T-cell (primary cell): Measurements from ENCODE around the gene ADCY5. TPM values are rescaled to one million over a fixed set of nuclear protein-coding genes. Genes with fewer than 3 reads are reported as not detected.

Experiments used
- ATAC-seq, 4 experiments: fragments of 200-7000 bp in 3 of 4; fragments of 150-1000 bp in 1 of 4; cut with Tn5 transposase; replicated peaks in 1 of 4; 1 replicate in 3 of 4; 2 replicates in 1 of 4; pipeline ENCODE4 v1.10.0; 2021; ENCODE audit warnings: moderate library complexity in 3 of 4, mild to moderate bottlenecking in 2 of 4, moderate number of reproducible peaks in 1 of 4
- CTCF ChIA-PET, 2 donors: fragments of 300-600 bp; sonication (Branson Sonifier 250); formaldehyde crosslinking; loops; one replicate each; lab custom pipeline; 2022; ENCODE audit warnings: antibody characterized with exemption in 2 of 2; lab: Charles Lee
- POLR2A ChIA-PET, 2 donors: fragments of 300-600 bp; sonication (Branson Sonifier 250); formaldehyde crosslinking; loops; one replicate each; lab custom pipeline; 2022; ENCODE audit warnings: antibody characterized with exemption in 2 of 2; lab: Charles Lee
- DNase-seq, 35 experiments: peaks; one replicate each; pipeline versions ENCODE4 v3.0.0 to v3.0.0-alpha.2; 2013 to 2023
- H3K27ac ChIP-seq: one replicate; pipeline ENCODE4 v1.5.1; 2013; ENCODE audit warnings: low read length
- H3K27me3 ChIP-seq, 2 experiments: replicated peaks in 1 of 2; 1 replicate in 1 of 2; 2 replicates in 1 of 2; pipeline versions ENCODE4 v1.6.1 to v1.7.0; 2013; ENCODE audit warnings: low read length in 1 of 2, mixed read lengths in 1 of 2; ENCODE audit not compliant: control insufficient read depth in 2 of 2, insufficient read depth in 2 of 2; ENCODE audit errors: extremely low read depth in 1 of 2
- H3K36me3 ChIP-seq, 2 donors: 1 replicate in 1 of 2; 2 replicates in 1 of 2; pipeline versions ENCODE4 v1.6.1 to v1.7.0; 2013; ENCODE audit warnings: low read length in 1 of 2; ENCODE audit not compliant: control insufficient read depth in 2 of 2, insufficient read depth in 1 of 2; ENCODE audit errors: extremely low read depth in 1 of 2
- H3K4me1 ChIP-seq, 2 experiments: 1 replicate in 1 of 2; 2 replicates in 1 of 2; pipeline versions ENCODE4 v1.6.1 to v1.7.0; 2013; ENCODE audit warnings: low read length in 2 of 2, mixed read lengths in 1 of 2; ENCODE audit not compliant: insufficient read depth in 2 of 2, control insufficient read depth in 1 of 2; ENCODE audit errors: extremely low read depth in 1 of 2
- H3K4me3 ChIP-seq, 2 donors: 1 replicate in 1 of 2; 2 replicates in 1 of 2; pipeline versions ENCODE4 v1.5.1 to v1.7.0; 2013; ENCODE audit warnings: mild to moderate bottlenecking in 2 of 2, low read length in 1 of 2, moderate library complexity in 1 of 2; ENCODE audit not compliant: control insufficient read depth in 1 of 2; ENCODE audit errors: extremely low read depth in 1 of 2
- H3K9me3 ChIP-seq: 2 replicates; pipeline ENCODE4 v1.7.0; 2013
- H3K27ac Mint-ChIP-seq, 2 donors: one replicate each; pipeline ENCODE4 v1.8.0; 2020 to 2021; ENCODE audit warnings: mild to moderate bottlenecking in 2 of 2, mixed read lengths in 2 of 2
- H3K27me3 Mint-ChIP-seq, 2 donors: one replicate each; pipeline ENCODE4 v1.8.0; 2021 to 2022; ENCODE audit warnings: mixed read lengths in 2 of 2
- H3K36me3 Mint-ChIP-seq: one replicate; pipeline ENCODE4 v1.8.0; 2021; ENCODE audit warnings: mixed read lengths
- H3K4me1 Mint-ChIP-seq, 3 donors: one replicate each; pipeline ENCODE4 v1.8.0; 2020 to 2022; ENCODE audit warnings: mixed read lengths in 3 of 3, mild to moderate bottlenecking in 1 of 3
- H3K4me3 Mint-ChIP-seq, 3 donors: one replicate each; pipeline ENCODE4 v1.8.0; 2020 to 2022; ENCODE audit warnings: mild to moderate bottlenecking in 3 of 3, mixed read lengths in 3 of 3, moderate library complexity in 3 of 3
- H3K9me3 Mint-ChIP-seq, 3 donors: one replicate each; pipeline ENCODE4 v1.8.0; 2020 to 2022; ENCODE audit warnings: mixed read lengths in 3 of 3
- WGBS: methylation state at CpG from one replicate; pipeline ENCODE4 v1.1.5; 2013; ENCODE audit warnings: missing lambda C conversion rate; ENCODE audit not compliant: insufficient coverage; 5-methylcytosine and 5-hydroxymethylcytosine counted together
- total RNA-seq, 35 experiments: library from RNA in 6 of 35; stranded (reverse) in 6 of 35; fragments of 120-200 nt in 1 of 35; gene quantifications; one replicate each; pipeline versions ENCODE4 v1.2.1 to v1.2.4 and lab custom pipeline; 2013 to 2026

ADCY5 gene
- total RNA-seq, 5 donors from 2014 or later (not counting 1 experiment from before 2014, with no cell fraction given) = 0.23 TPM; not detected in 4

DNA sequence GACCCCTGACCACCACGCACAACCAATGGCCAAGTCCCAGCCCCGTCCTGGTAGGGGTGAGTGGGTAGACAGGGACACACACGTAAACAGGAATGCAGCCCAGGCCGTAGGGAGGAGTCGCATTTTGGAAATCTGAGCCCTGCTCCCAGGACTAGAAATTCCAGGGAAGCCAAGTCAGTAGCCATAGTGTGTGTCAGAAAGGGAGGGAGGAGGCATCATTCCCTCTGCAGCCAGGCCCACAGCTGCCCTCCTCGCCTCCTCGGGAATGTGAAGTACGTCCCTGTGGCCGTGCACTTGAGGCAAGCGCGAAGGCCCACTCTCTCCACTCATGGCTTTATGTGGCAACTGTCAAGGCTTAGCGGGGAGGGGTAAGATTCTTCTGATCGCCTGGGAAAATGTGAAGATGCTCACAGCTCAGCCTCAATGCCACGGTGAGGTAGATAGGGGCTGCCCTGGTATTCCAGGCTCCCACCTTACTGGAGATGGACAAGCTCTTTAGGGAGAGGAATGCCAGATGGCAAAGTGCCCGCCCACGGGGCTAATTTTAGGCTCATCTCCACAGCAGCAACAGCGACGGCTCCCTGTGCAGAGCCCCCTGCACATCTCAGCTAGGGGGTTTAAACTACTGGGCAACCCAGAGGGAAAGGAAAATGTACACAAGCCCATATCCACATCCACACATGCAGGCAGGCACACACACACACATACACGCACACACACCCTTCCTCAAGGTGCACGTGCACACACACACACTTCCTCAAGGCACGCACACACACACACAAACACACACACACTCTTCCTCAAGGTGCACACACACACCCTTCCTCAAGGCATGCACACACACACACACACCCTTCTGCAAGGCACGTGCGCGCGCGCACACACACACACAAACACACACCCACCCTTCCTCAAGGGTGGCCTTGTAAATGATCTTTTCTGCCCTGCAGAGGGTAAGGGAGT lies 65.5 kb downstream of the ADCY5 start:
- no peak for DNase-seq

DNA sequence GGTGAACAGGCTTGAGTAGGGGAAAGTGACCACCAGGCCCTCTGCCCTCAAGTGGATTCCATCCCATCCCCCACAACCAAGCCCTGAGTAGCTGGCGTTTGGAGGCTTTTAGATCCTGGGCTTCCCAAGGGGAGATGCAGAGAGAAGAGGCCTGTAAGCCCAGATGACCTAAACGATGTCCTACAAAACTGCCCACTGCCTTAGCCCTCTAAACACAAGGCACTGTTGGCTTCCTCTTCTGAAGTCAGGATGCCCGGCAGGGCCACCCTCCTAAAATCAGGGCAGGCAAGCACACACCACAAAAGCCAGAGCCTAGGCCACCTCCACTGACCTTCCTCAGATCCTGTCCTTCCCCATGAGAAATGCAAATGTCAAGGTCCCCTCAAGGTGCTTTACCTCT lies 68.6 kb downstream of the ADCY5 start:
- no peaks in the 10 kb centered on the region for H3K4me1 Mint-ChIP-seq
- CTCF ChIA-PET = no interaction called here
- no peak for ATAC-seq
- H3K27ac ChIP-seq = no peak overlapping the region
- H3K4me1 ChIP-seq = no peaks in the 10 kb centered on the region
- WGBS = 81% methylated on average over 2 of the region's 3 CpGs
- no peaks in the 10 kb centered on the region for H3K9me3 ChIP-seq
- H3K27ac Mint-ChIP-seq = no peak overlapping the region
- H3K4me3 ChIP-seq = no peak overlapping the region
- H3K27me3 ChIP-seq = peaks cover 0 to 18% of the 10 kb centered on the region in 2 experiments
- peaks cover 5 to 11% of the 10 kb centered on the region in 2 donors for H3K27me3 Mint-ChIP-seq
- DNase-seq = no peak
- H3K36me3 ChIP-seq = no peaks in the 10 kb centered on the region
- H3K36me3 Mint-ChIP-seq = no peaks in the 10 kb centered on the region
- POLR2A ChIA-PET = interaction anchor here in 1 of 2 donors (0.5 kb wide), 1 partner anchor 15 kb away, joined by 7 read pairs; no protein-coding TSS in a partner anchor
- no peak overlapping the region for H3K4me3 Mint-ChIP-seq
- H3K9me3 Mint-ChIP-seq = no peaks in the 10 kb centered on the region

More for the DNA sequence above, 65.5 kb downstream of the ADCY5 start:
- Mint-ChIP-seq H3K36me3 (no peaks in the 10 kb centered on the region), H3K27ac (no peak overlapping the region), H3K4me3 (no peak overlapping the region), H3K9me3 (no peaks in the 10 kb centered on the region), H3K27me3 (peaks cover 28% of the 10 kb centered on the region in 2 donors), H3K4me1 (no peaks in the 10 kb centered on the region)
- POLR2A ChIA-PET = no interaction called here
- Histone ChIP-seq H3K36me3 (no peaks in the 10 kb centered on the region), H3K9me3 (no peaks in the 10 kb centered on the region), H3K4me1 (no peaks in the 10 kb centered on the region), H3K27me3 (peaks cover 0 to 23% of the 10 kb centered on the region in 2 experiments), H3K27ac (no peak overlapping the region), H3K4me3 (no peak overlapping the region)
- WGBS = 81% methylated on average over 19 of the region's 26 CpGs
- ATAC-seq = no peak
- CTCF ChIA-PET = no interaction called here

DNA sequence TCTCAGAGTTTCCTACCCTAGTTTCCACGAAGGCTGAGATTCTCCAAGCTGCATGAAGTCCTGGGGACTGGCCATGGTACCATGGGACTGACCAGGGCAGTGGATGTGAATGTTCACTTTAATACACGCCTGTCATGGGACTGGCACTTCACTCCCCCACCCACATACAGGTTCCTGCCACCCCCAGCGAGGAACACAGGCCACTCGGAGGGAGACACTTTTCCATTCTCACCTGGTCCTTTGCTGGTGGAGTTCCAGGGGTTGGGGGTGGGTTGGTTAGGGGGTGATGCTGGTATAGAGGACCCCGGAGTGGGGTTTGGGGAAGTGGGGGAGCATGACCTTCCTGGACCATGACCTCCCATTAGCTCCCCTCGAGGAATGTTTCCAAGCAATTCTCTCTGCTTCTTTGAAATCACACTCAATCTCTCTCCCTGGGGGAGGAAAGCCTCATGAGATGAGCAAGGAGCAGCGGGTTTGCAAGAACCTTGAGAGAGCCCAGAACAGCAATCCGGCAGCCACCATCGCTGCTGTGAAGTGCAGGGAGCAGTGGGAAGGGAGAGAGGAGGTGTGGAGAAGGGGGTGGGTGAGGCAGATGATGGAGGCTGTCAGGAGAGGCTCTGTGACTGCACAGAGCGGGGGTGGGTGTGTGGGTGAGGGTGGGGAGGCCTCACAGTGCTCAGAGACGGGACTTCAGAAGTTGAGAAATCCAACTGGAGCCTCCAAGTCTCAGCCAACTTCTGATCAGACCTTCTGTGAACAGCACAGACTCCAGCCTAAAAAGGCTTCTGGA lies 69.7 kb downstream of the ADCY5 start:
- H3K36me3 Mint-ChIP-seq = no peaks in the 10 kb centered on the region
- no peak overlapping the region for H3K4me3 Mint-ChIP-seq

DNA sequence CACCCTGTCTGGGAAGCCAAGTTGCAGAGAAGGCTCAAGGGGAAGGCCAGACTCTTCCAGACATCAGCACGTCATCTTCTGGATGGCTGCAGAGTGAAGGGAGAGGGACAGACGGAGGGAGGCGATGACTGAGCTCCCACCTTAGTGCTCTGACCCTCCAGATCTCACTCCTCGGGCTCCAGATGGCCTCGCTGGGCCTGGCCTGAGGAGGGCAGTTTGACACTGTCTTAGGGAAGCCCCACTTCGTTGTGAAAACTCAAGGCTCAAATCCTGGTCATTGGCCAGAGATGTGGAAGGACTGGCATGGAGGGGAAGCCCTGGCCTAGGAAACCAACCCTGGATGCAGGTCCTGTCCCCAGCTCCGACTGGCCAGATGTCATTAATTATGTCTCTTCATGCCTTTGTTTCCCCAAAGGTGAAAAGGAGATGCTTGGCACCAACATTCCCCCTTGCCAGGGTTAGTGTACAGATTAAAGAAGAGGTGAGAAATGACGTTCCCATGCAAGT lies 70.4 kb downstream of the ADCY5 start:
- no peak overlapping the region for H3K27ac ChIP-seq
- Mint-ChIP-seq H3K27me3 (peaks cover 5 to 6% of the 10 kb centered on the region in 2 donors), H3K4me3 (no peak overlapping the region), H3K36me3 (no peaks in the 10 kb centered on the region), H3K9me3 (no peaks in the 10 kb centered on the region), H3K27ac (no peak overlapping the region), H3K4me1 (no peaks in the 10 kb centered on the region)
- H3K9me3 ChIP-seq = no peaks in the 10 kb centered on the region
- H3K4me3 ChIP-seq = no peak overlapping the region
- ATAC-seq (no peak), DNase-seq (no peak)
- no peaks in the 10 kb centered on the region for H3K4me1 ChIP-seq
- WGBS = 86% methylated on average over 5 of the region's 8 CpGs
- peaks cover 0 to 8% of the 10 kb centered on the region in 2 experiments for H3K27me3 ChIP-seq
- POLR2A ChIA-PET = interaction anchor here (0.7 kb wide), 2 partner anchors 71 to 183 kb away, joined by 6 to 7 read pairs; no protein-coding TSS in a partner anchor
- CTCF ChIA-PET = interaction anchor here (0.6 to 0.7 kb wide), 2 partner anchors 36 to 82 kb away, joined by 4 to 5 read pairs; no protein-coding TSS in a partner anchor
- no peaks in the 10 kb centered on the region for H3K36me3 ChIP-seq

More for the DNA sequence above, 69.7 kb downstream of the ADCY5 start:
- Histone ChIP-seq H3K27me3 (peaks cover 0 to 11% of the 10 kb centered on the region in 2 experiments), H3K27ac (no peak overlapping the region), H3K9me3 (no peaks in the 10 kb centered on the region), H3K4me3 (no peak overlapping the region), H3K4me1 (no peaks in the 10 kb centered on the region), H3K36me3 (no peaks in the 10 kb centered on the region)
- no peaks in the 10 kb centered on the region for H3K9me3 Mint-ChIP-seq
- H3K27me3 Mint-ChIP-seq = peaks cover 5 to 6% of the 10 kb centered on the region in 2 donors
- no peaks in the 10 kb centered on the region for H3K4me1 Mint-ChIP-seq
- CTCF ChIA-PET = no interaction called here
- ATAC-seq = no peak
- H3K27ac Mint-ChIP-seq = no peak overlapping the region
- WGBS = 62% methylated on average over 4 of the region's 11 CpGs
- no peak for DNase-seq
- POLR2A ChIA-PET = no interaction called here

DNA sequence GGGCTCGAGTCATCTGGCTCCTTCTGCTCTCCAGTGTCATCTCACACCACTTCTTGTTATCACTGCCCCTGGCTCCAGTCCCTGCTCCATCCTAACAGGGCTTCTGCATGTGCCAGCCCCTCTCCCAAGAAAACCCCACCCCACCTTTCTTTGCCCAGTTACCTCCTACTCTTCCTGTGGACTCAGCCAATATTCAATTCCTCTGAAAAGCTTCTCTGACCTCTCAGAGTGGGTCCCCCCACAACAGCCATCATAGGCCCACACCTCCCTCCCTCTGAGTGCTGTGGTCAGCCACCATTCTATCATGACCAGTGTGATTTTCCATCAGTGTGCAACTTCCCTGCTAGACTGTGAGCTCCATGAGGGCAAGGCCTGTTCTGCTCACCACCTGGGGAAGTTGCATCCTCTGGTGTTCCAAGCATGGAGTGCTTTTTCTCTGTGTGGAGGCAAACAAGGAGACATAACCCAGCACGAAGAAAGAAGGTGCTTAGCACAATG lies 71.6 kb downstream of the ADCY5 start:
- Mint-ChIP-seq H3K4me1 (no peaks in the 10 kb centered on the region), H3K4me3 (no peak overlapping the region), H3K27me3 (peaks cover 5 to 6% of the 10 kb centered on the region in 2 donors), H3K9me3 (no peaks in the 10 kb centered on the region), H3K36me3 (no peaks in the 10 kb centered on the region), H3K27ac (no peak overlapping the region)
- DNase-seq (no peak), ATAC-seq (no peak)
- no peak overlapping the region for H3K4me3 ChIP-seq
- H3K36me3 ChIP-seq = no peaks in the 10 kb centered on the region
- no peaks in the 10 kb centered on the region for H3K4me1 ChIP-seq
- no peaks in the 10 kb centered on the region for H3K9me3 ChIP-seq
- ChIA-PET CTCF (no interaction called here), POLR2A (no interaction called here)
- peaks cover 0 to 8% of the 10 kb centered on the region in 2 experiments for H3K27me3 ChIP-seq
- WGBS = 67% methylated on average over 1 of the region's 2 CpGs
- H3K27ac ChIP-seq = no peak overlapping the region
